COLO668 (cell line): ENCODE results near the gene DHRSX.

ENCODE experiments used
- DNase-seq: peaks from one replicate; lab custom pipeline; 2025; ENCODE audit not compliant: unreplicated experiment; lab: John Stamatoyannopoulos, UW

The DHRSX gene

GRCh38 chrX:2172359-2172758, 328.4 kb downstream of the DHRSX start:
- DNase-seq: no peak
